Liver (tissue), 9 donors: ENCODE results near the gene CTU2. TPM values are rescaled to one million over a fixed set of nuclear protein-coding genes. Genes with fewer than 3 reads are reported as not detected.

ENCODE experiments used
- DNase-seq: peaks from one replicate; pipeline ENCODE4 v3.0.0-alpha.2; 2017; ENCODE audit warnings: low spot score
- H3K27ac ChIP-seq, 2 donors: one replicate each; pipeline ENCODE4 v1.7.0; 2013; ENCODE audit warnings: inconsistent platforms in 2 of 2, low read length in 2 of 2, control low read depth in 1 of 2, low read depth in 1 of 2, mild to moderate bottlenecking in 1 of 2
- H3K27me3 ChIP-seq, 4 donors: one replicate each; pipeline versions ENCODE4 v1.6.1 to v1.7.0; 2013; ENCODE audit warnings: low read length in 3 of 4, inconsistent platforms in 1 of 4, mild to moderate bottlenecking in 1 of 4, moderate library complexity in 1 of 4; ENCODE audit not compliant: control insufficient read depth in 4 of 4, insufficient read depth in 4 of 4
- H3K36me3 ChIP-seq, 4 donors: one replicate each; pipeline versions ENCODE4 v1.6.1 to v1.7.0; 2013; ENCODE audit warnings: low read length in 3 of 4, mild to moderate bottlenecking in 3 of 4, low read depth in 1 of 4, moderate library complexity in 1 of 4; ENCODE audit not compliant: control insufficient read depth in 4 of 4, insufficient read depth in 3 of 4
- H3K4me1 ChIP-seq, 4 donors: one replicate each; pipeline versions ENCODE4 v1.6.1 to v1.7.0; 2013; ENCODE audit warnings: low read length in 3 of 4, mild to moderate bottlenecking in 3 of 4, moderate library complexity in 1 of 4; ENCODE audit not compliant: control insufficient read depth in 4 of 4, insufficient read depth in 4 of 4
- H3K4me3 ChIP-seq, 3 donors: one replicate each; pipeline versions ENCODE4 v1.6.1 to v1.7.0; 2013; ENCODE audit warnings: low read length in 3 of 3, control low read depth in 1 of 3, low read depth in 1 of 3, mild to moderate bottlenecking in 1 of 3
- H3K9ac ChIP-seq, 2 donors: one replicate each; pipeline ENCODE4 v1.7.0; 2013; ENCODE audit warnings: low read length in 2 of 2, mild to moderate bottlenecking in 2 of 2, moderate library complexity in 2 of 2, control low read depth in 1 of 2, low read depth in 1 of 2
- H3K9me3 ChIP-seq, 4 donors: one replicate each; pipeline versions ENCODE4 v1.6.1 to v1.7.0; 2013; ENCODE audit warnings: low read length in 3 of 4; ENCODE audit not compliant: control insufficient read depth in 4 of 4
- EGR1 ChIP-seq, 2 donors: IDR thresholded peaks; 2 replicates each; pipeline ENCODE4 v1.6.1; 2016 to 2018; ENCODE audit warnings: antibody characterized with exemption in 2 of 2, low read depth in 2 of 2
- FOXA1 ChIP-seq: IDR thresholded peaks from 2 replicates; pipeline ENCODE4 v1.6.1; 2016; ENCODE audit warnings: antibody characterized with exemption
- FOXA2 ChIP-seq: IDR thresholded peaks from 2 replicates; pipeline ENCODE4 v1.6.1; 2016; ENCODE audit warnings: antibody characterized with exemption
- HNF4A ChIP-seq, 2 donors: conservative IDR thresholded peaks; 2 replicates each; pipeline ENCODE4 v1.6.1; 2016; ENCODE audit warnings: antibody characterized with exemption in 2 of 2, mild to moderate bottlenecking in 2 of 2
- HNF4G ChIP-seq: IDR thresholded peaks from 2 replicates; pipeline ENCODE4 v1.6.1; 2016; ENCODE audit warnings: antibody characterized with exemption
- JUND ChIP-seq, 2 donors: IDR thresholded peaks; 2 replicates each; pipeline ENCODE4 v1.6.1; 2016; ENCODE audit warnings: antibody characterized with exemption in 2 of 2
- NR2F2 ChIP-seq: IDR thresholded peaks from 2 replicates; pipeline ENCODE4 v1.6.1; 2016; ENCODE audit warnings: antibody characterized with exemption
- RAD21 ChIP-seq, 2 donors: IDR thresholded peaks; 2 replicates each; pipeline ENCODE4 v1.6.1; 2016; ENCODE audit warnings: antibody characterized with exemption in 2 of 2, mild to moderate bottlenecking in 2 of 2
- RXRA ChIP-seq, 2 donors: IDR thresholded peaks; 2 replicates each; pipeline ENCODE4 v1.6.1; 2017 to 2018; ENCODE audit warnings: antibody characterized with exemption in 2 of 2, mild to moderate bottlenecking in 1 of 2
- SP1 ChIP-seq: IDR thresholded peaks from 2 replicates; pipeline ENCODE4 v1.6.1; 2018; ENCODE audit warnings: antibody characterized with exemption, mild to moderate bottlenecking
- TAF1 ChIP-seq: conservative IDR thresholded peaks from 2 replicates; pipeline ENCODE4 v1.6.1; 2016; ENCODE audit warnings: antibody characterized with exemption, mild to moderate bottlenecking
- YY1 ChIP-seq: IDR thresholded peaks from 2 replicates; pipeline ENCODE4 v1.6.1; 2016; ENCODE audit warnings: antibody characterized with exemption, mild to moderate bottlenecking
- WGBS: extraction: QIAGEN DNeasy Blood & Tissue Kit; methylation state at CpG from one replicate; pipeline ENCODE4 v1.1.7; 2013; 5-methylcytosine and 5-hydroxymethylcytosine counted together
- polyA plus RNA-seq, 2 donors: library from polyadenylated mRNA; stranded (reverse) in 1 of 2; unstranded in 1 of 2; fragments of 200-250 nt in 1 of 2; fragments of >200 nt in 1 of 2; fragmentation: Nextera tagmentation in 1 of 2; extraction: Ambion mirVana in 1 of 2; gene quantifications; one replicate each; pipeline versions ENCODE4 v1.2.1 to v1.2.3, GENCODE V29; 2013 to 2015
- total RNA-seq, 2 donors: library from RNA; depleted of rRNA; stranded (reverse); fragments of >200 nt; gene quantifications; one replicate each; pipeline ENCODE4 v1.2.3, GENCODE V29; 2014
- TF ChIP-seq, protein P1 (sequence below): IDR thresholded peaks from 2 replicates; pipeline ENCODE4 v1.6.1; 2016; ENCODE audit warnings: antibody characterized with exemption
- TF ChIP-seq, protein P2 (sequence below): IDR thresholded peaks from 2 replicates; pipeline ENCODE4 v1.6.1; 2016; ENCODE audit warnings: antibody characterized with exemption
- TF ChIP-seq, protein P3 (sequence below): IDR thresholded peaks from 2 replicates; pipeline ENCODE4 v1.6.1; 2016; ENCODE audit warnings: antibody characterized with exemption, mild to moderate bottlenecking
- TF ChIP-seq, protein P4 (sequence below): fragments of 150-350 bp; IDR thresholded peaks from 2 replicates; pipeline ENCODE4 v1.5.1; 2017; ENCODE audit warnings: improper control_type of control experiment, low read depth, low read length; ENCODE audit not compliant: missing input control
- TF ChIP-seq, protein P5 (sequence below): IDR thresholded peaks from 2 replicates; pipeline ENCODE4 v1.6.1; 2016; ENCODE audit warnings: antibody characterized with exemption
- donor health status: healthy.
- donor health status: healthy.
- donor health status: healthy.
- donor health status: healthy.
- donor health status: healthy.

Gene CTU2
- total and polyA plus RNA-seq, 4 donors, result 7.0 to 8.5 (median 7.4) TPM

DNA sequence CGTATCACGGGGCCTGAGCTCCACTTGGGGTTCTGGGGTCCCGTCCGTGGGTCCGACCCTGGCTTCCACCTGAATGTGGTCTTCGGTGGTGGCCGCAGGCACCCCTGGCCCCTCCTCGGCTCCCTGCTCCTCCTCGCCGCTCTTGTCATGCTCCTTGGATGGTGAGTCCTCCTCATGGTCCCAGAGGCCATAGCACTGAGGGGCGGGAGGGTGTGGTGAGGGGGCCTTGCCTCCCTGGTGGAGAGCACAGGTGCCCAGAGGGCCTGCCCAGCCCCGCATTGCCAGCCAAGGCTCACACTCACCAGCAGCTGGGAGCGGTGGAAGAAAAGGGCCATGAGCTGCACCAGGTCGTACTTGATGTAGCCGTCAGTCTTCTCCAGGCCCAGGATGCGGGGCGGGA is 14.9 kb downstream of the CTU2 start:
- 97% methylated on average over 17 of the region's 17 CpGs for WGBS
- no peaks in the 10 kb centered on the region for H3K27me3 ChIP-seq
- no peaks in the 10 kb centered on the region for H3K4me1 ChIP-seq
- H3K27ac ChIP-seq, result no peak overlapping the region
- no peak for DNase-seq
- H3K36me3 ChIP-seq, result peaks cover 26 to 91% (median 44%) of the 10 kb centered on the region in 4 donors
- H3K9me3 ChIP-seq, result no peaks in the 10 kb centered on the region
- TF ChIP-seq NR2F2 (no peak), RXRA (IDR thresholded peaks at IDR 0.05) (no peak), JUND (IDR thresholded peaks at IDR 0.05) (no peak), SP1 (no peak), FOXA1 (no peak), EGR1 (IDR thresholded peaks at IDR 0.05; ENCODE audit: low read depth in 2 of 2) (no peak)
- TF ChIP-seq, protein P1, sequence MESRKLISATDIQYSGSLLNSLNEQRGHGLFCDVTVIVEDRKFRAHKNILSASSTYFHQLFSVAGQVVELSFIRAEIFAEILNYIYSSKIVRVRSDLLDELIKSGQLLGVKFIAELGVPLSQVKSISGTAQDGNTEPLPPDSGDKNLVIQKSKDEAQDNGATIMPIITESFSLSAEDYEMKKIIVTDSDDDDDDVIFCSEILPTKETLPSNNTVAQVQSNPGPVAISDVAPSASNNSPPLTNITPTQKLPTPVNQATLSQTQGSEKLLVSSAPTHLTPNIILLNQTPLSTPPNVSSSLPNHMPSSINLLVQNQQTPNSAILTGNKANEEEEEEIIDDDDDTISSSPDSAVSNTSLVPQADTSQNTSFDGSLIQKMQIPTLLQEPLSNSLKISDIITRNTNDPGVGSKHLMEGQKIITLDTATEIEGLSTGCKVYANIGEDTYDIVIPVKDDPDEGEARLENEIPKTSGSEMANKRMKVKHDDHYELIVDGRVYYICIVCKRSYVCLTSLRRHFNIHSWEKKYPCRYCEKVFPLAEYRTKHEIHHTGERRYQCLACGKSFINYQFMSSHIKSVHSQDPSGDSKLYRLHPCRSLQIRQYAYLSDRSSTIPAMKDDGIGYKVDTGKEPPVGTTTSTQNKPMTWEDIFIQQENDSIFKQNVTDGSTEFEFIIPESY, result no peak
- no peak overlapping the region for H3K9ac ChIP-seq
- H3K4me3 ChIP-seq, result no peak overlapping the region

DNA sequence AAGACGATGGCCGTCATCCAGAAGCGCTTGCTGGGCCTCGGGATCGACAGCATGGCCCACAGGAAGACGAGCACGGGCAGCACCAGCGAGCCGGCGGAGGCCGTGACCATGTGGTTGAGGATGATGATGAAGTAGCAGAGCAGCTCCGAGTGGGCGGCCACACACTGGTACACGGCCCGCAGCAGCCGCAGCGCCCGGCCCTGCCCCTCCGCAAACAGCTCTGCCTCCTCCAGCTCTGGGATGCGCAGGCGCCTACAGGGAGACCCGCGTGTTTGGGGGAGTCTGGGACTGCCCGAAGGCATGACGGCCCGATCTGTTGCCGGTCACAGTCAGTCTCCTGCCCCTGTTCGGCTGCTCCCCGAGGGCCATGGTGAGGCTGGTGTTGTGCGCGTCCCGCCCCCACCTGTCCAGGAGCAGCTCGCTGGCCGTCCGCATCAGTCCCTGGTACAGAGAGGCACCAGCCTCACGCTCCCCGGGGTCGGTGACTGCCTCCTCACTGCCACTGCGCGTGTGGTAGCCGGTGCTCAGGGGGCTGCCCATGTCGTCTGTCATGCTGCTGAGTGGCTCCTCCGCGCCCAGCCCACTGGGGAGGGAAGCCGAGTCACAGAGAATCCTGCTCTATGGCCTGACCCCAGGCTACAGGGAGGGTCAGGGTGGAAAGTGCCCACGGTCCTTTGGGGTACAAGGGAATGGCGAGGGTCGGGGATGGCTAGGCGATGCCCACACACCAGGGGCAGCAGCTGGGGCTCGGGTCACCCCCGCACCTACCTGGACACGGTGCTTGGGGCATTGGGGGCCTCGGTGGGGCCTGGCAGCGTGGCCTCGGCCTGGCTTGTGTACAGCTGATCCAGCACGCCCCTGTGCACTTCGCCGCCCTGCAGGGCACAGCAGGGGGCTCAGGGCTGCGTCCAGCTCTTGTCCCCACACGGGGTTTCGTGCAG is 15.8 kb downstream of the CTU2 start:
- Histone ChIP-seq H3K36me3 (peaks cover 21 to 89% (median 43%) of the 10 kb centered on the region in 4 donors), H3K27me3 (no peaks in the 10 kb centered on the region), H3K4me1 (no peaks in the 10 kb centered on the region), H3K4me3 (no peak overlapping the region), H3K9ac (no peak overlapping the region), H3K27ac (no peak overlapping the region), H3K9me3 (no peaks in the 10 kb centered on the region)
- no peak for DNase-seq
- 95% methylated on average over 61 of the region's 61 CpGs for whole genome bisulfite sequencing
- no peak for TF ChIP-seq FOXA2
- TF ChIP-seq RAD21 (IDR thresholded peaks at IDR 0.05), result no peak
- TF ChIP-seq, protein P2, sequence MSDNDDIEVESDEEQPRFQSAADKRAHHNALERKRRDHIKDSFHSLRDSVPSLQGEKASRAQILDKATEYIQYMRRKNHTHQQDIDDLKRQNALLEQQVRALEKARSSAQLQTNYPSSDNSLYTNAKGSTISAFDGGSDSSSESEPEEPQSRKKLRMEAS, result no peak
- TF ChIP-seq FOXA1, result no peak
- no peak for TF ChIP-seq HNF4A (conservative IDR thresholded peaks at IDR 0.05)
- TF ChIP-seq RXRA (IDR thresholded peaks at IDR 0.05), result no peak
- TF ChIP-seq, protein P3, sequence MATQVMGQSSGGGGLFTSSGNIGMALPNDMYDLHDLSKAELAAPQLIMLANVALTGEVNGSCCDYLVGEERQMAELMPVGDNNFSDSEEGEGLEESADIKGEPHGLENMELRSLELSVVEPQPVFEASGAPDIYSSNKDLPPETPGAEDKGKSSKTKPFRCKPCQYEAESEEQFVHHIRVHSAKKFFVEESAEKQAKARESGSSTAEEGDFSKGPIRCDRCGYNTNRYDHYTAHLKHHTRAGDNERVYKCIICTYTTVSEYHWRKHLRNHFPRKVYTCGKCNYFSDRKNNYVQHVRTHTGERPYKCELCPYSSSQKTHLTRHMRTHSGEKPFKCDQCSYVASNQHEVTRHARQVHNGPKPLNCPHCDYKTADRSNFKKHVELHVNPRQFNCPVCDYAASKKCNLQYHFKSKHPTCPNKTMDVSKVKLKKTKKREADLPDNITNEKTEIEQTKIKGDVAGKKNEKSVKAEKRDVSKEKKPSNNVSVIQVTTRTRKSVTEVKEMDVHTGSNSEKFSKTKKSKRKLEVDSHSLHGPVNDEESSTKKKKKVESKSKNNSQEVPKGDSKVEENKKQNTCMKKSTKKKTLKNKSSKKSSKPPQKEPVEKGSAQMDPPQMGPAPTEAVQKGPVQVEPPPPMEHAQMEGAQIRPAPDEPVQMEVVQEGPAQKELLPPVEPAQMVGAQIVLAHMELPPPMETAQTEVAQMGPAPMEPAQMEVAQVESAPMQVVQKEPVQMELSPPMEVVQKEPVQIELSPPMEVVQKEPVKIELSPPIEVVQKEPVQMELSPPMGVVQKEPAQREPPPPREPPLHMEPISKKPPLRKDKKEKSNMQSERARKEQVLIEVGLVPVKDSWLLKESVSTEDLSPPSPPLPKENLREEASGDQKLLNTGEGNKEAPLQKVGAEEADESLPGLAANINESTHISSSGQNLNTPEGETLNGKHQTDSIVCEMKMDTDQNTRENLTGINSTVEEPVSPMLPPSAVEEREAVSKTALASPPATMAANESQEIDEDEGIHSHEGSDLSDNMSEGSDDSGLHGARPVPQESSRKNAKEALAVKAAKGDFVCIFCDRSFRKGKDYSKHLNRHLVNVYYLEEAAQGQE, result no peak
- no peak for TF ChIP-seq EGR1 (IDR thresholded peaks at IDR 0.05; ENCODE audit: low read depth in 2 of 2)
- TF ChIP-seq, protein P4, sequence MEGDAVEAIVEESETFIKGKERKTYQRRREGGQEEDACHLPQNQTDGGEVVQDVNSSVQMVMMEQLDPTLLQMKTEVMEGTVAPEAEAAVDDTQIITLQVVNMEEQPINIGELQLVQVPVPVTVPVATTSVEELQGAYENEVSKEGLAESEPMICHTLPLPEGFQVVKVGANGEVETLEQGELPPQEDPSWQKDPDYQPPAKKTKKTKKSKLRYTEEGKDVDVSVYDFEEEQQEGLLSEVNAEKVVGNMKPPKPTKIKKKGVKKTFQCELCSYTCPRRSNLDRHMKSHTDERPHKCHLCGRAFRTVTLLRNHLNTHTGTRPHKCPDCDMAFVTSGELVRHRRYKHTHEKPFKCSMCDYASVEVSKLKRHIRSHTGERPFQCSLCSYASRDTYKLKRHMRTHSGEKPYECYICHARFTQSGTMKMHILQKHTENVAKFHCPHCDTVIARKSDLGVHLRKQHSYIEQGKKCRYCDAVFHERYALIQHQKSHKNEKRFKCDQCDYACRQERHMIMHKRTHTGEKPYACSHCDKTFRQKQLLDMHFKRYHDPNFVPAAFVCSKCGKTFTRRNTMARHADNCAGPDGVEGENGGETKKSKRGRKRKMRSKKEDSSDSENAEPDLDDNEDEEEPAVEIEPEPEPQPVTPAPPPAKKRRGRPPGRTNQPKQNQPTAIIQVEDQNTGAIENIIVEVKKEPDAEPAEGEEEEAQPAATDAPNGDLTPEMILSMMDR, result no peak
- TF ChIP-seq, protein P1, result no peak
- TF ChIP-seq NR2F2, result no peak
- no peak for TF ChIP-seq YY1
- no peak for TF ChIP-seq HNF4G
- TF ChIP-seq JUND (IDR thresholded peaks at IDR 0.05), result no peak
- TF ChIP-seq TAF1, result no peak
- TF ChIP-seq, protein P5, sequence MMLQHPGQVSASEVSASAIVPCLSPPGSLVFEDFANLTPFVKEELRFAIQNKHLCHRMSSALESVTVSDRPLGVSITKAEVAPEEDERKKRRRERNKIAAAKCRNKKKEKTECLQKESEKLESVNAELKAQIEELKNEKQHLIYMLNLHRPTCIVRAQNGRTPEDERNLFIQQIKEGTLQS, result no peak
- no peak for TF ChIP-seq SP1
